ENCODE data around the gene DNAI1.
"Not testable (repeated sequence)": the region's sequence is repeated elsewhere in the genome, so short reads cannot be mapped to it uniquely, and the experiment has no call there.

DNAI1 gene

DNA sequence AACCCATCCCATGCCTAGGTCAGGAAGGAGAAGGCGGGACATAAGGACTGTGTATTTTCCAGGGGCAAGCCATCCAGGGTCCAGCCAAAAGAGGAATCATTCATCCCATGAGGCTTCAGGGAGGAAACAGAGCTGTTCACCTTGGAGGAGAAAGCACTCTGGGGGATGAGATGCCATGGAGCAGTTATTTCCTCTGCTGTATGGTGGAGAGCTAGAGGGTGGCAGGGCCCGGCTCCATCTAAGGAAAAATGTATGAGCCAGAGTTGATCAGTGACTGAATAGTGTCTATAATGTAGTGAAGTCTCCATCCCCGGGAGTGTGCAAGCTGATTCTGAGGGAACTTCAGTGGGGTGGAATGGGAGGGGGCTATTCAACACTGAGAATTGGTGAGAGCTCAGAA, 56.2 kb downstream of the DNAI1 start:
- no peak for DNase-seq

DNA sequence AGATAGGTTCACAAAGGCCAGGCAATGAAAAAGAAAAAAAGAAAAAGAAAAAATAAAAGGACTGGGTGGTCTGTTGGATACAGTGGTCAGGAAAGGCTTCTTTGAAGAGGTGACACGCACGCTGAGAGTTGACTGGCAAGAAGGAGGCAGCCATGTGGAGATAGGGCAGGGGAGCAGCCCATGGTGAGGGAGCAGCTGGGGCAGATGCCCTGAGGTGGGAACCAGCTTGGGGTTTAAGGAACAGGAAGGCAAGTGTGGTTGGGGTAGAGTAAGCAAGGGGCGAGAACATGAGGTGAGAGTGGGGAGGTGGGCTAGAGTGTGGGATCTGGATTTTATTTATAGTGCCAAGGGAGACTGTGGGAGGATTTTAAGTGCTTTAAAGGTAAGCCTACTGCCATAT, 57.4 kb downstream of the DNAI1 start:
- no peak for DNase-seq

DNA sequence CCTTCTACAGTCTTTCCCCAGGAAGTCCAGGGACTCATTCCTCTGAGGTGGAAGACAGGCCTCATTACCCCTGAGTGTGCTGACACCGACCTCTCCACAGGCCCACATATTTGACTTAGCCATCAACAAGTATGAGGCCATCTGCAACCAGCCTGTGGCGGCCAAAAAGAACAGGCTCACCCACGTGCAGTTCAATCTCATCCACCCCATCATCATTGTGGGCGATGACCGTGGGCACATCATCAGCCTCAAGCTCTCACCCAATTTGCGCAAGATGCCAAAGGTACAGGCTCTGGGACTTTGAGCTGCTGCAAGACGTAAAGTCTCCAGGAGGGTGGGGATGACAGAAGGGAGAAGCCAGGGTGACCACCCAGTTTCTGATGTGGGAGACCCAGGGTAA, 58.6 kb downstream of the DNAI1 start:
- DNase-seq, result no peak

DNA sequence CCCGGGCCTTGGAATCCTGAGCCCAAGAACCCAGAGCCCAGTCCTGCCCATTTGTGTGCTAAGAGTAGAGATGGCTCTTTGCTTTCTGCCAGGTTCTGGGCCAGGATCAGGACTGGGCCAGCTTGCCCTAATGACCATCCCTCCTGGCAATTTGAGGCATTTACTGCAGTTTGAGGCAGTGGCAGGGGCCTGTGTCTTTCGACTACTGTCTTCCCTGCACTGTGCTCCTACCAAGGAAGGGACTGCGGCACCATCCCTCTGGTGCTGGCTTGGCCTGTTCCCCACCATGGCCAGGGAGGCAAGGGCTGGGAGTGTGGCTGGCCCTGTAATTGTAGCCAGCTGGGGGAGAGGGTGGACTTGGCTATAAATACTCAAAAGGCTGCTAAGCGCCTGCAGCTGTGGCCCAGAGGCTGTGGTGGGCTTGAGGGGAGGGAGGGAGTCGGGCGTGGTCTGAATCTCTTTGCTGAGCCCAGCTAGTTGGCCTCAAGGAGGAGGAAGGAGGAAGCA, 59.6 kb downstream of the DNAI1 start:
- no peak for DNase-seq

DNA sequence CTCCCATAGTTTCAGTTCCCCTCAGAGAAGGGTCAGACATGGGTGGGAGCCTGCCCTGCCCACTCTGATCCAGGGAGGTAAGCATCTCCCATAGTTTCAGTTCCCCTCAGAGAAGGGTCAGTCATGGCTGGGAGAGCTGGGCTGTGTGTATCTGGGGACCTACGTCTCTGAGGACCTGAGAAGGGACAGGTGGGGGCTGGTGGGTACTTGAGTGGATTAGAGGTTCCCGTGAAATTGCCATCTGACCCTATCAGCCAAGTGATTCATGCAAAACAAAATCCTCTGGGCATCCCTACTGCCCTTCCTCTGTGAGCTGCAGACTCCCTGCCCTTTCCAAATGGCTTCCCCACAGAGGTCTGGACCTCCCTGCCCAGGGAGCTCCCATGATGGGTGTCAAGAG, 60.3 kb downstream of the DNAI1 start:
- no peak for DNase-seq

DNA sequence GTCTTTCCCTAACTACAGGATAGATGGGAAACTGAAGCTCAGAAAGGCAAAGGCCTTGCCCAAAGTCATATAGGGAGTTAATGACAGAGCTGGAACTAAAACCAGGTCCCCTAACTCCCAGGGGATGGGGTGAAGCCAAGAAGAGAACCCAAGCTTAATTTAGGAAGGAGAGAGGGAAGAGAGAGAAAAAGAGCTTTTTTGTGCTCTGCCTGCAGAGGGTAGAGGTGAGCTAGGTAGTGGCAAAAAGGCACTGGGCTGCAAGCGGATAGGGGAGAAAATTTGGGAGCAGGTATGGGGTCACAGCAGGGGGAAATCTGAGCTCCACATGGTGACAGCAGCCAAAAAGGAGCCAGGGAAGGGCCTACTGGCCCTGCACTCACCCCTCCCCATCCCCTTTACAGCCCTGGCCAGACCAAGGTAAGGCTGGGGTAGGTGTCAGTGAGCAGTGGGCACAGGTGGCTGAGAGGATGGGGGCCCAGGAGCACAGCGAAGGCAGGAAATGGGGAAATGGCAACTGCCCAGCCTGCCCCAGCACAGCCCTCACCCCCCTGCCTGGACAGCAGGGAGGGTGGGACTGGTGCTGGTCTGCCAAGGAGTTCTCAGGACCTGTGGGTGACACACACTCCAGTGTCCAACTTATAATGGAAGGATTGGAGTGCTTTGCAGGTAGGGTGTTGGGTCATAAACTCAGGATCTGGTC, 60.9 kb downstream of the DNAI1 start:
- no peak for DNase-seq

DNA sequence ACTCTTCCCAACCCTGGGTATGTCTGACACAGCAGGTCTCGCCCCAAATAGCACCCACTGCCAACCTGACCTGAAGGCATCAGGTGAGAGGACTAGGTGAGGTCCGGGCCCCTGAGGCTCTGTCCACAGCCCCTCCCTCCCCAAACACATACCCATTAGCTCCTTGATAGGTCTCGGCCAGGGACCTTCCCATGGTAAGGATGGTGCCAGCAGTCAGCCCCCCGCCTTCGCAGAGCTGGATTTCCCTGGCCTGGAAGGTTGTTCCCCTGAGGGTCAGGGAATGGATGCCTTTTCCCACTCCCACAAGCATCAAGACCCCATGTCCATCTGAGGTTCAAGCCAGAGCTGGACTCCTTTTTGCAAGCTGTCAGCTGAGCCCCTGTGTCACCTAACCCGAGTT, 61.5 kb downstream of the DNAI1 start:
- DNase-seq, result no peak

DNA sequence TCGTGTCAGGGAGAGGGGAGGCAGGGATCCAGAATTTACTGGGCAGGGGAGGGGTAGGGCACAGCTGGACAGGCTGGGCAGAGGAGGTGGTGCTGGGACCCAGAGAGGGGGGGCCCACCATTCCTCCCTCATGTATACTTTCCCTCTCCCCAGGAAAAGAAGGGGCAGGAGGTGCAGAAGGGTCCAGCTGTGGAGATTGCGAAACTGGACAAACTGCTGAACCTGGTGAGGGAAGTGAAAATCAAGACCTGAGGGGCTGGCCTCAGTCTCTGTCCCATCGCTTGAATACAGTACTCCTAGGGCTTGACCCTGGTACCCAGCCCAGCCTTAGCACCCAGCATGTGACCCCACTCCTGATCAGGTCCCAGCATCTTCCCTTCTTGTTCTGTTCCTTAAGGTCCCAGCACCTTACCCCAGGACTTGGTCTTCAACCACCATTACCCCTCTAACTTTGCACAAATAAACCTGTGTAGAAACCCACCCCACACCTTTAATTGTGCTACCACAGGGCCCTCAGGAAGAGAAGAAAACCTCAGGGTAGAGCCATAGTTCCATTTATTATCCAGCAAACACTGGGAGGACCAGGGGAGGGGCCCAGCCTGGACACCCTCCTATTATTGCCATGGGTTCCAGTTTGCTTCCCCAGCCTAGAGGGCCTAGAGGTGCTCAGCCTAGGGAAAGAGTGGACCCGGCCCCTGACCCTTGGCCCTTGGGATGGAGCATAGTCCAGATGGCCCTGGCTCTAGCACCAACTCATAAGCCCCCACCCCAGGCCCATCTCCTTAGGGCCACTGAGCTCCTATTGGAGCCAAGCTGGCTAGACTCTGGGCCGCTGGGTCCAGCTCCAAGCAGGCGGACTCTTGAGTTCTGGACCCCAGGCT, 62.1 kb downstream of the DNAI1 start:
- DNase-seq, result no peak

DNA sequence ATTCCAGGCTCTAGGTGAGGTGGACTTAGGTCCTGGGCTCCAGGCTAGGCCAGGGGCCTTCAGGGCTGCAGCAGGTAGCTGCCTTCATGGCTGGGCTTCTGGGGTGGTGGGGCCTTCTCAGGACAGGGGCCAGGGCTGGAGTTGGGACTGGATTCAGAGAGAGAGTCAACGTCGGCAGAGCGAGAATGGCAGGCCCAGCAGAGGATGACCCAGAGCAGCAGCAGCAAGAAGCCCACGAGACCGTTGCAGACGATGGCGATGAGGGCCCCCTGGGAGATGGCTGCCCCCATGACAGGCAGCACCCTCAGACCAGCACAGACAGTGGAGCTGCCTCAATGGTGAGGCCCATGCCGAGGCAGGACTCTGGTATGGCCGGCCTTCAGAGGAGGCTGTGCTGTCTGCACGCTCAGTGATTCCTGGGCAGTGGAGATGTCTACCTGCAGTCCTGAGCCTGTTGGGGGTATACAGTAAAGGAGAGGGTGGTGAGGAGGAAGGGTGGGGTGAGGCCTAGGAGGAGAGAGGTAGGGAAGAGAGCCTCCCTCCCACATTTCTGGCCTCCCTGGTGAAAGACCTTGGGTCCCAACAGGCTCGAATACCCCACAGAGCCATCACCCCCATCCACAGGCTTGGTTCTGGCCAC, 62.9 kb downstream of the DNAI1 start:
- no peak for DNase-seq

DNA sequence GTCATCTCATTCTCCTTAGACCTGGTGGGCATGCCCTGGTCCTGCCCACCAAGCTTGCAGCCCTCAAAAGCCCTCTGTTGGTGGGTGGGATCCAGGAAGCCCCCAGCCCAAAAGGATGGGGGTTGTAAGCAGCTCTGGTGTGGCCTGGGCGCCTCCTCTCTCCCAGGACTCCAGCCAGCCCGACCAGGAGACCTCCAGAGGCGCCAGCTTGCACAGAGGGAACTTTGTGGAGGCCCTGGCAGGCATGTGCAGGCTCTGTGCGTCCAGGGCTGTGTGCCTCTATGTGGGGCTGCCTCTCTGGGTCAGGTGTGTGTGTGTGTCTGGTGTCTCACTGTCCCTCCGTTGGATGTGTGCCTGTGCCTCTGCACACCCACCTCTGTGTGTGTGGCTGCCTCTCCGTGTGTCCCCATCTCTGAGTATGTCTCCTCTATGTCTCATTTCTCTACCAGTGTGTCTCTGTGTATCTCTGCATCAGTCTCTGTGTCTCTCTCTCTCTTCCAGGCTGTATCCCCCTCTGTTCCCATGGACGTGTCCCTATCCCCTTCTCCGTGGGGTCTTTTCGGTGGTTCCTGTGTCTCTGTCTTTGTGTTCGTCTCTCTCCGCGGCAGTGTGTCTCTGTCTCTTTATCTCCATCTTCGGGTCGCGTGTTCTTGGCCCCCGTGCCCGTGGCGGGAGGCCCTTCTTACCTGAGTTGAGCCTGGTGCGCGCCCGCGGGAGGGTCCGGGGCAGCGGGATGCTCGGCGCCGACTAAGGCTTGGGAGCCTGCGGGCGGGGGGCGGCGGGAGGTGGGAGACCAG, 63.7 kb downstream of the DNAI1 start:
- DNase-seq, result no peak

DNA sequence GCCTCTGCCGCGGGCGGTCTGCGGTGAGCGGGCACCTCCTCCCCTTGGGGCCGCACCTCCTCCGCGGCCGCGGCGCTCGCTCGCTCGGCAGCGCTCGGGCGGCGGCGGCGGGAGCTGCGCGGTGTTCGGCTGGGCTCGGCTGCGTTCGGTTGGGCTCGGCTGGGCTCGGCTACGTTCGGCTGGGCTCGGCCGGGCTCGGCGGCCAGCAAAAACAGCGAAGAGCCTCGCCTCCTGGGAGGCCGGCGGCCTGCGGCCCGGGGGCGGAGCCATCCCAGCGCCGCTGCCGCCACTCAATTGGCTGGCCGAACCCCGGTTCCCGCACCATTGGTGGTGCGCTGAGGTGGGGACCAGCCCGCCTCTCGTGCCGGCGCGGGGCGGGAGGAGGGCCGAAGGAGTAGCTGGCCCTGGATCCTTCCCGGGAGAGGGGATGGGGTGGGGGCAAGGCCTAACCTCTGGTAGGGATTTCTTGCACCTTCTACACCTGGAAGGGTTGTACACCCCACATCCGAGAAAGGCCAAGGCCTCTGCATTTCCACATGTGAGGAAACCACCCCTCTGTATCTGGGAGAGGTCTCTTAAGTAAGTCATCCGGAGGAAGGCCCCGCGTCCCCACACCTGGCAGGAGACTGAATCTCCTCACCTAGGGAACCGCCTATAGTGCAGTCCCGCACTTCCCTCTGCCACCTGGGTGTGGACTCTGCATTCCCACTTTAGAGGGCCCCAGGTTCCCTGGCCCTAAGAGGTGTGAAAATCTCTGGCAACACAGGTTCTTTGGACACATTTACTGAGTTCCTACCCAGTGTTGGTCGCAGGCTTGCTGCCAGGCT, 64.6 kb downstream of the DNAI1 start, which contains the start of gene ENHO:
TSS of gene ENHO (minus strand) at position 20 of the 827 bp plus-strand sequence. CDS start 1,295 bp downstream, outside the sequence.
- no peak for DNase-seq

DNA sequence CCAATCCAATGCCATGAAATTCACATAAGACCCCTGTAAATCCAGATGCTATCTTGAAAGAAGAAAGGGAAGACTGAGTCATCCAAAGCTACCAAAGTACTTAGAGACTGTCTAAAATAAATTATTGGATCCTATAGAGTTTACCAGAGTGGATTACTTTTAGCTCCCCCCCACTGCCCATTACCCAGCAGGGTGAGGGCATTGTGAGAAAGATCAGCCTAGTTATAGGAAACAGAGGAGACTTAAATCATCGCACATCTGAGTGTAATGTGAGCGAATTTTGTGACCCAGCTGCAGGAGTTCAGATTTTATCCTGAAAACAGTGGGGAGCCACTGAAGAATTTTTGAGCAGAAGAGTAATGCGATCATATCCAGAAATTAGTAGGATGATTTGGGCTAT, 65.7 kb downstream of the DNAI1 start:
- DNase-seq, result no peak

DNA sequence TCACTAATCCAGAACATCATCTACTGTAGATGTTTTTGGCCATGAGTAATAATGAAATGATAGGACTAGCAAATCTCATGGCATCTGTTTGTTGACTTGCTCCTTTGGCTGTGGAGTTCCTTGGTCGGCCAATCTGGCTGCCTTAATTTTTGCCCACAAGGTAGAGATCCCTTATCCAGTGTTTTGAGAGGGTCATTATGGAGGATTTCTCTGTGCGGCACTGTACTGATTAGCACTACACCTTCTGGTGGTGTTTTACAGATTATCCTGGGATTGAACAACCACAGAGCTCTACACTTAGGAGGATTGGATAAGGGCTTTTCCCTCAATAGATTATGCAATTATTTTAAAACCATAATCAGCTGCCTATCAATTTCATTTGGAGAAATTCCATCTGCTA, 67.4 kb downstream of the DNAI1 start:
- no peak for DNase-seq

DNA sequence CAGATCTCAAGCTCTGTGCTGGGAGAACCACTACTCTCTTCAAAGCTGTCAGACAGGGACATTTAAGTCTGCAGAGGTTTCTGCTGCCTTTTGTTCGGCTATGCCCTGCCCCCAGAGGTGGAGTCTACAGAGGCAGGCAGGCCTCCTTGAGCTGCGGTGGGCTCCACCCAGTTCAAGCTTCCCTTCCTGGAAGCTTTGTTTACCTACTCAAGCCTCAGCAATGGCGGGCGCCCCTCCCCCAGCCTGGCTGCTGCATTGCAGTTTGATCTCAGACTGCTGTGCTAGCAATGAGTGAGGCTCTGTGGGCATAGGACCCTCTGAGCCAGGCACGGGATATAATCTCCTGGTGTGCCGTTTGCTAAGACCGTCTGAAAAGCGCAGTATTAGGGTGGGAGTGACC, 73.4 kb downstream of the DNAI1 start:
- not testable (repeated sequence) for DNase-seq

DNA sequence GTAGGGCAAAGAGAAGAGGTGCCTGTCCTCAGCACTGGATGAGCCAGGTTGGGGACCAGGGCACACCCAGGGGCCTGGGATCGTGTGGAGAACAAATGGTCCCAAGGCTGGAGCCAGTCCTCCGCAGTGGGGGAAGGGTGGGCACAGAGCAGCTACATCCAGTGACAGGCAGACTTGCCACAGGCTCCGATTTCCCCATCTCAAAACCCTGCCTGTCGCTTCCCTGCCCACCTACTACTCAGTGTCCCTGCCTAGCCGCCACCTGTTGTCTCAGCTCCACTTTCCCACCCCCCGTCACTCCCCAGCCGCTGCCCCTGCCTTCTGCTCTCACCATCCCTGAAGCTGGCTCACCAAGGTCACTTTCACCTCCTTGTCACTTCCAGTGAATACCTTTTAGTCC, 78.1 kb downstream of the DNAI1 start:
- DNase-seq, result no peak

DNA sequence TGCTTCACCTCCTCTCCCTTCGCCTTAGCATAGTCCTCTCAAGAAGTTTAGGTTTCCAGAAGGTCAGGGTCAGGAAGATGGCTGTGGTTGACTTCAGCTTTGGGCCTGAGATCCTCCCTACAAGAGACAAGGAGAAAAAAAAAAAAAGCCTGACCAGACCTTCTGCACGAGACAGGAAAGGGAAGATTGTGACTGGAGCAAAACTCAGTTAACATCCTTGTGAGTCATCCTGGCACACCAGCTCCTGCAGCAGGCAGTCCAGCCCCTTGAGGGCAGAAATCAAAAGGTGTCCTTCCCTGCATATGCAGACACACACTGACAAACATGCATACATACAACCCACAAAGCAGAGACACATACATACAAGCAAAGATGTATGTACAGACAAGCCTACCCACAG, 82.2 kb downstream of the DNAI1 start:
- DNase-seq, result no peak

DNA sequence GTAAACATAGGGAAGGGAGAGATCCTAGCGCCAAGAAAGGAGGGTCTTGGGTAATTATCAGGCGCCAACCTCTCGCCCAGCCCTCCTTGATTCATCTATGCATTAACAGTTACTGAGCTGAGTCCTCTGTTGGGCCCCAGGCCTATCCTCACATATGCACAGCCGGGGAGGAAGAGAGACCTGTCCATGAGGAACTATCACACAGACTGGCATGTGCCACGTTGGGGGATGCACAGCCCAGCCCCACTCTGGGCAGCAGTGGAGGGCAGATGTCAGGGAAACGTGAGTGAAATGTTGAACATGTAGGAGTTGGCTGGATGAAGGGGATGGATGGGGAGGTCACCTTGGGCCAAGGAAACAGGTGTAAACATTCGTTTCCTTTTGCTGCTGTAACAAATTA, 82.9 kb downstream of the DNAI1 start:
- DNase-seq, result no peak

DNA sequence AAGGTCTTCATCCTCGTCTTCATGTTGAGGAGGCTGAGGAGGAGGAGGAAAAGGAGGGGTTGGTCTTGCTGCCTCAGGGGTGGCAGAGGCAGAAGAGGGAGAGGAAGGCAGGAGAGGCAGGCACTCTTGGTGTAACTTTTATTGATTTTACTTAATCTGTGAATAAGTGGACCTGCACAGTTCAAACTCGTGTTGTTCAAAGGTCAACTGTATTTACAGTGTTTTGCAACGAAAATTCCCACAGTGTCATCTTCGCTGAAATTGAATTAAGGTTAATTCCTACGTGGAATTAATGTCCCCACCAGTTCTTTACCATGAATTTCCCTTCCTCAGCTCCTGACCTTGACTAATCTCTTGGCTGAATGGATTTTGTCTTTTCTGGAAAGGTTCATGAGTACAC, 85.4 kb downstream of the DNAI1 start:
- no peak for DNase-seq

DNA sequence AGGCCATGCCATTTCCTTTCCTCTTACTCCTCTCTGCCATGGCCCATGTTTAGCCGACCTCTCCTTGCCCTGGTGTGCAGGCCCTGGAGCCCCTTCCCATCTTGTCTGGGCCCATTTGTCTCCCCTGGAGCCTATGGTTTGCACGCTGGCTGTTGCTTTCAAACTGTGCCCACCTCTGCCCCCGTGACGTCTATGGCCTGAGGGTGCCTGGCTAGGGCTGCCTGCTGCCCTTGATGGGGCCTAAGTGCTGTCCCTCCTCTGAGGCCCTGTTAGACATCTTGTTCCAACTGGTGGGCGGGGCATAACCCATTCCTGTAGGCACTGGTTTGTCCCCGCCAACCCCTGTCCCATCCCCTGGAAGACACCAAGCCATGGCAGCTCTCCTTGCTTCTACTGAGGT, 86.9 kb downstream of the DNAI1 start:
- DNase-seq, result no peak

DNA sequence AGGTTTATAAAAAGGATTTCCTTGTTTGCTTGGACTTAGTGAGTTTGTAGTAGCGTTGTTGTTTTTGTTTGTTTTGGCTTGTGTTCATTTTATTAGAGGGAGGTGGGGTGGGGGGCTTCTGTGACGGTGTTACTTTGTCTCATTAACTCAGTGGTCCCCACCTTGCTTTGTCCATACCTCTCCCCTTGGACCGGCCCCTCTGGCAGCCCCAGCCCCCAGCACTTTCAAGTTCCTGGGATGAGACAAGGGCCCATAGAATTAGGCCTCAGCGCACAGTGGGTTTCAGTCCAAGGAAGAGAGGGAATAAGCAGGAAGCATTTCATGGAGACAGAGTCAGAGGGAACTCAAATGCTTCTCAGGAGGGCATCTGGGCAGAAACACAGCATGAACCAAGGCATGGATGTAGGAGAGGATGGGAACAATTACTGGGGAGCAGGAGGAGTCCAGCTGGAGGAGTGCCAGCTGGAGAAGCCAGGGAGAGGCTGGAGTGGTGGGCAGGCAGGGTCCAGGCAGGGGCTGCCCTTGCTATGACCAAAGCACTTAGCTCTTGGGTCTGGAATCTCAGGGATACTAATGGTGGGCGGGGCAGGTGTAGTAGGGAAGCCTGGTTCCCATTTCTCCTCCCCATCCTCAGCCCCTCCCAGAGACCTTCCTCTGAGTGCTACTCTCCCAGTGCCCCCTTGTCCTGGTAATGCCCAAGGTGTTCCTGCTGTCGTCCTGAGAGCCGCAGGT, 87.7 kb downstream of the DNAI1 start:
- DNase-seq, result no peak

Data from cortex of kidney (tissue), 1 donor.